ENCODE measurements around the gene GPT2. TPM values are rescaled to one million over a fixed set of nuclear protein-coding genes. Genes with fewer than 3 reads are reported as not detected.
A peak's percentile ranks its signal among the peaks of the same experiment; 100 is the strongest.

The GPT2 gene
- total RNA-seq, 1 donor from 2014 or later, result 7.3 TPM

- intact Hi-C loops (cut with DNase I), result no loop called here
Measured at GRCh38 chr16:46948548-46949166, 64.5 kb downstream of the GPT2 start.

DNA sequence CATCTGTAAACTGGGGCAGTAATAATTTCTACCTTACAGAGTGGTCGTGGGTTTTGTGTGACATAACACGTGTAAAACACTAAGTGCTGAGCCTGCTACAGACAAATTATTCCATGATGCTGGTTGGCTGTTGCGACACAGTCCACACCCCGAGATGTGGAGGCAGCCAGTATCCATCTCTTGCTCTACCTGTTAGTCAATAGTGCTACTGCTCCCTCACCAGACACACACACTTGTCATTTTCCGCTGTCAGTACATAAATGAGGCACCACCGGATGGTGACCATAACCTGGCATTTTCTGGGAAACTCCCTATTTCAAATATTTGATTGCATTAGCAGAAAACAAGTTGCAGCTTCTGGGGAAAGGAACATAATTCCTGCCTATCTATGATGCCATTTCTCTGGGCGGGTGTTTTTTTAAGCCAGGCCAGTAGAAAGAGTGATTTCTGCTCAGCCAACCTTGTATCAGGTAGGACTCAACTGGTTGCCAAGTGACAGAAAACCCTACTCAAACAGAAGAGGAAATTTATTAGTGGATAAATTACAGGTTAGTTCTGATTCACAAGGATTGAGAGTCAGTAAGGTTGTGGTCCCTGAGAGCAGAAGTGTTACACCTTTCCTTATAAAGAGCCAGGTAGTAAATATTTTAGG is 65.2 kb downstream of the GPT2 start:
- no peak for DNase-seq (ENCODE audit: low spot score)
- intact Hi-C loops (cut with DNase I), result no loop called here

More at GRCh38 chr16:46948548-46949166, 64.5 kb downstream of the GPT2 start:
- no peak for DNase-seq (ENCODE audit: low spot score)

- intact Hi-C loops (cut with DNase I), result loop anchor here (10.0 kb wide), 1 partner anchor 1215 kb away; no protein-coding TSS in a partner anchor
- DNase-seq (ENCODE audit: low spot score), result no peak
Measured at GRCh38 chr16:46950009-46950408, 65.8 kb downstream of the GPT2 start.

DNA sequence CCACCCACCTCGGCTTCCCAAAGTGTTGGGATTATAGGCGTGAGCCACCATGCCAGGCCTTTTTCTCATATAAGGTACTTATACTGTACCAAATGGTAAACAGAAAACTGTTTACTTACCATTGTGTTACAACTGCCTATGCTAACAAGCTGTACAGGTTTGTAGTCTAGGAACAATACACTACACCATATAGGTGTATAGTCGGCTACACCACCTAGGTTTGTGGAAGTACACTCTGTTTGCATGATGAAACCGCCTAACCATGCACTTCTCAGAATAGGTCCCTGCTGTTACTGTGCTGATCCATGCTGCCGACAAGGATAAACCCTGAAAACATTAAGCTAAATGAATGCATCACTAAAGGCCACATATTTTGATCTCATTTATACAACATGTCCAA is 70.4 kb downstream of the GPT2 start:
- intact Hi-C loops (cut with DNase I), result loop anchor here (10.0 kb wide), 1 partner anchor 1210 kb away; no protein-coding TSS in a partner anchor
- DNase-seq (ENCODE audit: low spot score), result no peak

- intact Hi-C loops (cut with DNase I), result no loop called here
- DNase-seq (ENCODE audit: low spot score), result no peak
Measured at GRCh38 chr16:46961373-46962353, 77.5 kb downstream of the GPT2 start.

DNA sequence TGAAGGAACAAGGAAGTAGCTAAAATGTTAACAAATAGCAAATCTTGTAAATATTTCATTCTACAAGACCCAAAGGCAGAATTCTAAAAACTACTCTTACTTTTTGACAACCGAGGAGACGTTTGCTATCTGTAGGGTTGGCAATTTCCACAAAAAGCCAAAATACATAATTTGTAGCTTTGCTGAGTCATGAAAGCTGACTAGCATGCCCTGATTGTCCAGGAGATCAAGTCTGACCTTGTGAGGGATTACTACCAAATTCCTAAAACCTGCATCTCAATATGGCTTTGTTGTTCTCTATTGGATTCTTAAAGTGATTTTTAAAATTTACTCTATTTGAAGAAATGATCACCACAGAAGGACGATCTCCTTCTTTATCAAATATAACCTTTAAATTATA is 78.5 kb downstream of the GPT2 start:
- intact Hi-C loops (cut with DNase I), result no loop called here

GRCh38 chr16:46968063-46968435 is 83.9 kb downstream of the GPT2 start:
- intact Hi-C loops (cut with DNase I), result no loop called here
- no peak for DNase-seq (ENCODE audit: low spot score)

More for the DNA sequence above, 78.5 kb downstream of the GPT2 start:
- no peak for DNase-seq (ENCODE audit: low spot score)

- intact Hi-C loops (cut with DNase I), result no loop called here
- DNase-seq (ENCODE audit: low spot score), result no peak
Measured at GRCh38 chr16:46970089-46970488, 85.9 kb downstream of the GPT2 start.

DNA sequence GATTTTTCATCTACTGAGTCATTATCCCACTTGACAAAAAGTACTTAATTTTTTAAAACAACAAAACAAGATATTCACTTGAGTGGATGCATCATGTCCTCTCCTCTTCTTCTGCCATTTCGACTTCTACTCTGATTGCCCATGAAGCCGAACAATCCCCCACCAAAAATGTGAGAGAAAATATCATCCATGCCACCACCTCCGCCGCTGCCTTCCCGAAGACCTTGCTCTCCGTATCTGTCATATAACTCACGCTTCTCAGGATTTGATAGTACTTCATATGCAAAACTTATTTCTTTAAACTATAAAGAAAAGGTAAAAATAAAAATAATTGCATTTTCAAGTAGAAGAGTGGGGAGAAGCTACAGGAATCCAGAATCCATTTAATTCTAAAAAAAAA is 87.1 kb downstream of the GPT2 start:
- DNase-seq (ENCODE audit: low spot score), result no peak
- intact Hi-C loops (cut with DNase I), result no loop called here

- intact Hi-C loops (cut with DNase I), result no loop called here
- peak; percentile 74 for DNase-seq (ENCODE audit: low spot score)
Measured at GRCh38 chr16:46972429-46973206, 88.5 kb downstream of the GPT2 start.

DNA sequence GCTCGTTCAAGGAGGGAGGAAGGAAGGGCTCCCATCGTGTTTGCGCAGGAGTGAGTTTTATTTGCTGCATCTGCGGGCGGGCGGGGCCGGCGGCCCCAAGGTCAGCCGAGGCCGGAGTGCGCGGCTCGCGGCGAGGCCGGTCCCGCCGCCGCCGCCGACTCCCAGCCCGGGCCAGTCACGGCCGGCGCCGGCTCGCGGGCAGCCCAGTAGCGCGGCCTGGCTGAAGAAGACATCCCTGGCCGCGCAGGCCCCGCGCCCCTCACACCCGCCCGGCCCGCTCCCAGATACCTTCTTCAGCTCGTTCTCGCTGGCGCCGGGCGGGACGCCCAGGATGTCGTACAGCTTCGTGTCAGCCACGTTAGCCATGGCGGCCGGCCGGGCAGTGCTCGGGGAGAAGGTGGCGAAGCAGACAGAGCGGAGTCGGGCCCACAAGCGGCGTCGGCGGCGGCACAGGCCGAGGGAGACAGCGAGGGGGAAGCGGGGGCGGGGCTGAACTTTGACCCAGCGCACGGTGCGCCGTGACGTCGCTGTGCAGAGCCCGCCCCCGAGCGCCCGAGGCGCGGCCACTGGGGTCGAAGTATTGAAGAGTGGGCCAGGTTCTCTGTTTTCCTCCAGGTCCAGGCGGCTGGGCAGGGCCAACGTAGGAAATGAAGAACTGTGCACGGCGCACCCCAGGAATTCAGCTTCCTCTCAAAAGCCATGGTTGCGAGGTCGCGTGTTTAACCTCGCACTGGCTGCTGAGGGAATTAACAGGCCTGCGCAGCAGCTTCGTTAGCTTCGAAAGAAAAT is 89.2 kb downstream of the GPT2 start, which contains the start of gene DNAJA2:
Gene DNAJA2, minus strand, starts transcription at position 468 of the 789 bp plus-strand sequence. Its CDS starts 102 bp downstream, at position 366.
- intact Hi-C loops (cut with DNase I), result no loop called here
- peak; percentile 96 for DNase-seq (ENCODE audit: low spot score)

- intact Hi-C loops (cut with DNase I), result no loop called here
- DNase-seq (ENCODE audit: low spot score), result no peak
Measured at GRCh38 chr16:46973996-46974324, 89.8 kb downstream of the GPT2 start.

- intact Hi-C loops (cut with DNase I), result no loop called here
Measured at GRCh38 chr16:46974352-46974751, 90.2 kb downstream of the GPT2 start.

DNA sequence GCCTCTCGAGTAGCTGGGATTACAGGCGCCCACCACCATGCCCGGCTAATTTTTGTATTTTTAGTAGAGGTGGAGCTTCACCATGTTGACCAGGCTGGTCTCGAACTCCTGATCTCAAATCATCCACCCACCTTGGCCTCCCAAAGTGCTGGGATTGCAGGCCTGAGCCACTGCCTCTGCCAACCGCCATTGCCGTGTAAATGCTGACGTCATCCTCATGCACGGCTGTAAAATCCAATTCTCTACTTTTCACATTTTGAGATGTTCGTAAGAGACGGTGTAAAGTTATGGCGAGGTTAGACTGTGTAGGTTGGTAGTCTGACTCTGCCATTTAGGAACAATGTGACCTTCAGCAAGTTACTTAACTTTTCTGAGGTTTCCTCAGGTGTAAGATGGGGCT is 91.0 kb downstream of the GPT2 start:
- intact Hi-C loops (cut with DNase I), result no loop called here
- no peak for DNase-seq (ENCODE audit: low spot score)

More at GRCh38 chr16:46974352-46974751, 90.2 kb downstream of the GPT2 start:
- no peak for DNase-seq (ENCODE audit: low spot score)

- intact Hi-C loops (cut with DNase I), result no loop called here
- no peak for DNase-seq (ENCODE audit: low spot score)
Measured at GRCh38 chr16:46975908-46976470, 91.8 kb downstream of the GPT2 start.

DNA sequence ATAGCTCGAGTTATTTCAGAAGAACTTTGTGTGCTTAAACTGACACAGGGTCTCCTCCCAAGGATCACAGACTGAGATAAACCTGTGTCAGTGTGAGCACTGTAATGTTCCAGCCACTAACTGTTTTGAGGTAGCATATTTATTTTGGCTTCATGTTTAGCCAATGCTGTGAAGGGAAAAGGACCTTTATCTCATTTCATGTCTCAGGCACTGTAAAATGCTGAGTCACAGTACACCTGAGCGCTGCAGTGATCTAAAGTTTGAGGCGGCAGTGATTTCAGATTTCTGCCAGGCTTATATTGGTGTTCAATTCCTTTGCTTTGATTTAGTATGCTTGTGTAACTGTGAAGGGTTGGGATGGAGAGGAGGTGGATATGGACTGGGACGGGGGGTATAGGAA is 92.4 kb downstream of the GPT2 start:
- DNase-seq (ENCODE audit: low spot score), result no peak
- intact Hi-C loops (cut with DNase I), result no loop called here
